NCI-H1417 treated with DMSO at 0.1 percent for 48 hours (cell line): Measurements from ENCODE around the gene SPATA2.
A peak's percentile ranks its signal among the peaks of the same experiment; 100 is the strongest.
"Not testable (repeated sequence)": the region's sequence is repeated elsewhere in the genome, so short reads cannot be mapped to it uniquely, and the experiment has no call there.

ENCODE experiments used
- DNase-seq: peaks from one replicate; lab custom pipeline; 2025; lab: John Stamatoyannopoulos, UW

SPATA2 gene

GRCh38 chr20:49883246-49883802, 32.0 kb downstream of the SPATA2 start:
- no peak for DNase-seq

GRCh38 chr20:49882171-49882970, 33.0 kb downstream of the SPATA2 start:
- no peak for DNase-seq

- no peak for DNase-seq
Observed at GRCh38 chr20:49880724-49881445, 34.4 kb downstream of the SPATA2 start.

GRCh38 chr20:49880177-49880576, 35.2 kb downstream of the SPATA2 start:
- DNase-seq: no peak

GRCh38 chr20:49878977-49879376, 36.4 kb downstream of the SPATA2 start:
- no peak for DNase-seq

GRCh38 chr20:49877386-49877921, 37.9 kb downstream of the SPATA2 start:
- peak; percentile 51 for DNase-seq

GRCh38 chr20:49874696-49875095, 40.6 kb downstream of the SPATA2 start:
- no peak for DNase-seq

- no peak for DNase-seq
Observed at GRCh38 chr20:49872056-49872455, 43.3 kb downstream of the SPATA2 start.

- DNase-seq: no peak
Observed at GRCh38 chr20:49871391-49871948, 43.9 kb downstream of the SPATA2 start.

GRCh38 chr20:49870261-49870660, 45.1 kb downstream of the SPATA2 start:
- no peak for DNase-seq

GRCh38 chr20:49868964-49869363, 46.4 kb downstream of the SPATA2 start:
- DNase-seq: no peak

- no peak for DNase-seq
Observed at GRCh38 chr20:49868538-49868937, 46.8 kb downstream of the SPATA2 start.

GRCh38 chr20:49867453-49868215, 47.7 kb downstream of the SPATA2 start:
- DNase-seq: no peak

GRCh38 chr20:49866051-49866450, 49.3 kb downstream of the SPATA2 start:
- DNase-seq: no peak

- DNase-seq: no peak
Observed at GRCh38 chr20:49865559-49865958, 49.8 kb downstream of the SPATA2 start.

GRCh38 chr20:49863666-49864065, 51.7 kb downstream of the SPATA2 start:
- DNase-seq: no peak

- no peak for DNase-seq
Observed at GRCh38 chr20:49862607-49863200, 52.6 kb downstream of the SPATA2 start.

- not testable (repeated sequence) for DNase-seq
Observed at GRCh38 chr20:49861232-49861631, 54.1 kb downstream of the SPATA2 start.

GRCh38 chr20:49859807-49860206, 55.5 kb downstream of the SPATA2 start:
- no peak for DNase-seq

GRCh38 chr20:49859011-49859410, 56.3 kb downstream of the SPATA2 start:
- DNase-seq: no peak

- DNase-seq: no peak
Observed at GRCh38 chr20:49858076-49858585, 57.2 kb downstream of the SPATA2 start.
